HG03439 (cell line): Measurements from ENCODE around the gene HEATR9.

Experiments
- ATAC-seq: cut with Tn5 transposase; IDR thresholded peaks from one replicate; pipeline ENCODE4 v1.9.1; 2021; ENCODE audit warnings: mild to moderate bottlenecking, moderate library complexity; ENCODE audit not compliant: unreplicated experiment

HEATR9 gene

GRCh38 chr17:35895636-35896587 lies 27.2 kb upstream of the HEATR9 start:
- no peak for ATAC-seq

DNA sequence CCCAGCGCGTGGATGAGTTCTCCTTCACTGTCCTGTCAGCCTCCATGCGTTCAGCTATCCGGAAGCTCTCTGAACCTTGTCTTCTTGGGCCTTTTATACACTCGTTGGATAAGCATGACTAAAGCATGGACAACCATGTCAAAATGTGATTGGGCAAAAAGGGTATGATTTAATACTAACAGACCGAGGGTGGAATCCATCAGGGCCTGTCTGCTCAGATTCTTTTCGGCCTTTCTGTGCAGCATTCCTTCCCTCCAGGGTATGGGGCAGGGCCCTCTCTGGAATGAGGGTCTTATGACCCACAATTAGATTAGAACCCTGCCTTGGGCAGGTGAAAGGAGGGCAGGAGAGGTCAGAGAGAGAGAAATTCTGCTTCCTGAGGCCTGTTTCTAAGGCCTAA lies 25.5 kb upstream of the HEATR9 start:
- ATAC-seq: no peak

DNA sequence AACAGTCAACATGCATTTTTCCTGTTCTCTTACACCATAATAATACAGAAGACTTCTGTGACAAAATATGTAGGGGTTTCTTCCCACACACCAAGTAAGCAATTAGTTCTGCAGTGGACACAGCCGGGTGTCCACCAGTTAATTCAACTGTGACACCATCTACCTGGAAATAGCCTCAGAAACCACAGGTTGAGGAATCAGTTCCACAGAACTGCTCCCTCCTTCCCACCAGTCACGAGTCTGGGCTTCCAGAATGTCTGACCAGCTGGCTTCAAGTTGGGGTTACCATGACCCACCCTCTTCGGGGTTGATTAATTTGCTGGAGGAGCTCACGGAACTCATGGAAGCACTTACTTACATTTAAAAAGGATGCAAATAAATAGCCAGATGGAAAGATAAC lies 25.1 kb upstream of the HEATR9 start:
- ATAC-seq: no peak

GRCh38 chr17:35892091-35893035 lies 23.7 kb upstream of the HEATR9 start:
- ATAC-seq: no peak

- no peak for ATAC-seq
These were observed 22.6 kb upstream of the HEATR9 start for GRCh38 chr17:35891269-35891668.

GRCh38 chr17:35890774-35891155 lies 22.1 kb upstream of the HEATR9 start:
- ATAC-seq: no peak

GRCh38 chr17:35889818-35890773 lies 21.4 kb upstream of the HEATR9 start:
- ATAC-seq: no peak

- no peak for ATAC-seq
These were observed 20.6 kb upstream of the HEATR9 start for GRCh38 chr17:35889241-35889640.

- peak; percentile 92 for ATAC-seq
These were observed 11.3 kb upstream of the HEATR9 start, which contains the start of gene CCL5 for GRCh38 chr17:35879773-35880654. TSS of gene CCL5 (minus strand) at chr17:35880360.

DNA sequence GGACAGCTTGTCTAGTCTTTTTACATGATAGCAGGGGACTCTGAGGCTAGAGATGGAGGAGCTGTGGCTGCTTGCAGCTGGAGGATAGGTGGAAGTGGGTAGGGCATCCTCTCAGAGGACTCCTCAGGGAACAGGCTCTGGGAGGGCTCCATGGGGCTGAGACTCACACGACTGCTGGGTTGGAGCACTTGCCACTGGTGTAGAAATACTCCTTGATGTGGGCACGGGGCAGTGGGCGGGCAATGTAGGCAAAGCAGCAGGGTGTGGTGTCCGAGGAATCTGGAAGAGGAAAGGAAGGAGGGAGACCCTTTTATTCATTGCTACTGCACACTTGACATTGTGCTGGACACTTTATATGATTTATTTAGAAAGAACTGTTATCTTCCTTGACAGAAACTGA lies 9.7 kb upstream of the HEATR9 start:
- ATAC-seq: no peak

DNA sequence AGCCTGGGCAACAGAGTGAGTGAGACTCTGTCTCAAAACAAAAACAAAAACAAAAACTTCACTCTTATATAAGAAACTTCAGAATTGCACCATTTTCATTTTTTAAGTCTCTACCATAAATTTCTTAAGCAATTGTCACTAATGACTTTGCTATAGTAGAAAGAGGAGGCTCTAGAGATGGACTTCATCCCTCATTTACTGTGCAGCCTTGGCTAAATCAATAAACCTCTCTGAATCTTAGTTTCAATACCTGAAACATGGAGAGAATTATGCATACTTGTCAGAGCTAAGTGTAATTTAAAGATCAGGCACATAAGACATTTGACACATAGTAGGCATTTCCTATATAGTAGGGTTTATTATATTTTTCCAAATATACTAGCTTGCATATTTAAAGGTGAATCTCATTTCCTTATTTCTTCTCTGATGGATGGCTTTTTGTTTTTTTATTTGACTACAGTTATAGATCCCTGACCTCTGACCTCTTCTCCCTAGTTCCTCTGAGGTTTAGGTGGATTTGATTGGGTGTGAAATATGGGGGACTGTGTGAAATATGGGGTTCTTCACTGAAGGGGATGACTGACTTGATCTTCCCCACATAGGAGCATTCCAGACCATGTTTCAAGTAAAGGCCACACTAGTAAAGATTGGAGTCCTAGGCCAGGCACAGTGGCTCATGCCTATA lies 8.8 kb upstream of the HEATR9 start:
- no peak for ATAC-seq

GRCh38 chr17:35876534-35876933 lies 7.8 kb upstream of the HEATR9 start:
- ATAC-seq: no peak

DNA sequence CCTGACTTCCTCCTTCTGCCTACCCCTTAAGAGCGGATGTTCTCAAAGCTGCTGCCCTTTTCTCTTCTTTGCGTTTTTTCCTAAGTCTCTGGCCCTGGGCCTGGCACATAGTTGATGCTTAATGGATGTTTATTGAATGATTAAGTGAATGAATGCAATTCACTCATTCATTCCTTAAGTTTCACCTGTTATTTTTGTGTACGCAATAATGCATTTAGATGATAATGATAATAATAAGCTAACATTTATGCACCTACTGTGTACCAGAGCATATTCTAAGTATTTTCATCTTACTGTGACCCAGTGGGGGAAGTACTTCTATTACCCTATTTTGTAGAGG lies 7.1 kb upstream of the HEATR9 start:
- no peak for ATAC-seq

- ATAC-seq: no peak
These were observed 6.5 kb upstream of the HEATR9 start for GRCh38 chr17:35875072-35875799.

DNA sequence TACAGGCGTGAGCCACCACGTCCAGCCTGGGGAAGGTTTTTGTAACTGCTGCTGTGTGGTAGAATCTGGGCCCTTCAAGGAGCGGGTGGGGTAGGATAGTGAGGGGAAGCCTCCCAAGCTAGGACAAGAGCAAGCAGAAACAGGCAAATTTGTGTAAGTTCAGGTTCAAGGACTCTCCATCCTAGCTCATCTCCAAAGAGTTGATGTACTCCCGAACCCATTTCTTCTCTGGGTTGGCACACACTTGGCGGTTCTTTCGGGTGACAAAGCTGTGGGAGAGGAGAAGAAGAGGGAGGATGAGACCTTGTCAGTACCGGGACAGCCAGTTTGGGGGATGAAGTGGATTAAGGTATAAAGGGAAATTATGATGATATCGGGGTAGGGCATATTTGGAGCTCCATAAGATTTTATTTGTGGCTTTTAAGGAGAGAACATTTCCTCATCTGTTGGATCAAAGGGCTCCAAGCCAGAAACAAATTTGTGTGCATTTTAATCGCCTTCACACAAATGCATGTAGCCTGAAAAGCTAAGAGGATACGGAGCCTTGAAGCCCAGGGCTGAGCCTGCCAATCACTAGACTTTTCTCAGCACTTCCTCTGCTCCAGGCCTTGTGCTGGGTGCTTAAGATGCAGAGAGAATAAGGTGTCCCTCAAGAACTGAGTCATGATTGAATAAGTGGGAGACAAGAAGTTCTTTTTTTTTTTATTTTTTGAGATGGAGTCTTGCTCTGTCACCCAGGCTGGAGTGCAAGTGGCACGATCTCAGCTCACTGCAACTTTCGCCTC lies 3.7 kb upstream of the HEATR9 start:
- no peak for ATAC-seq

GRCh38 chr17:35870906-35871819 lies 2.5 kb upstream of the HEATR9 start:
- ATAC-seq: no peak

- no peak for ATAC-seq
These were observed 1.1 kb downstream of the HEATR9 start for GRCh38 chr17:35867574-35867973.
